M059J (cell line): ENCODE results near the gene PLD5. TPM values are rescaled to one million over a fixed set of nuclear protein-coding genes. Genes with fewer than 3 reads are reported as not detected.
A peak's percentile ranks its signal among the peaks of the same experiment; 100 is the strongest.
"Not testable (repeated sequence)": the region's sequence is repeated elsewhere in the genome, so short reads cannot be mapped to it uniquely, and the experiment has no call there.

Experiments
- DNase-seq: peaks from one replicate; pipeline ENCODE4 v3.0.0-alpha.2; 2012; ENCODE audit warnings: low read depth
- total RNA-seq: library from RNA; depleted of rRNA; stranded (reverse); fragments of >200 nt; shearing (Covaris generic); gene quantifications from 2 replicates; pipeline ENCODE4 v1.2.3, GENCODE V29; 2014

The PLD5 gene
- total RNA-seq, 1 experiment from 2014 or later, result not detected

DNA sequence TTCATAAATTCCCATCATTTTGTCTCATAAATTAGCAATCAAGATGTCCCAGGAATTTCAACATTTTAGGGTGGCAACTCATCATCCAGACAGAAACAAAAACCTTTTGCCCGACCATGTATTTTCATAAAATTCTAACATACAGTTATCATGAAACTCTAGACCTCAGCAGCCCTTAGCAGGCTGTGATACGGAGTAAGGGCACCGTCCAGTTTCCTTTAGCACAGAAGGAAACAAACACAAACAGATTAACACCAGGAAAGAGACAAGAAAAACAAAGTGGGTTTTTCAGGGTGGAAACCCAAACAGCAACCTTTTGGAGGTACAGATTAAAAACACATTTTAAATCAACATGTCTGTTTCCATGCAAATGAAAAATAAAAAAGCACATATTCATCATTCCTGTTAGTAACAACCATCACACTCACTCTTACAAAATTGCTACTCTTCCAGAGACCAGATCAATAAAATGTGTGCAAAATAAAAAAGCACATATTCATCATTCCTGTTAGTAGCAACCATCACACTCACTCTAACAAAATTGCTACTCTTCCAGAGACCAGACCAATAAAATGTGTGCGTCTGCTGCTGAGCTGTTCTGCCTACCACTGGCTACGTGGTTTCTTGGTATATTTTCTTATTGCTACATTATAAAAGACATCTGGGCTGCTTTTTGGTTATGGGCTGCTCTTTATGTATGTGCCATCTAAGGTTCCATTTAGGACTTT, 241.6 kb downstream of the PLD5 start:
- not testable (repeated sequence) for DNase-seq

GRCh38 chr1:242278406-242278805, 246.1 kb downstream of the PLD5 start:
- DNase-seq, result not testable (repeated sequence)

DNA sequence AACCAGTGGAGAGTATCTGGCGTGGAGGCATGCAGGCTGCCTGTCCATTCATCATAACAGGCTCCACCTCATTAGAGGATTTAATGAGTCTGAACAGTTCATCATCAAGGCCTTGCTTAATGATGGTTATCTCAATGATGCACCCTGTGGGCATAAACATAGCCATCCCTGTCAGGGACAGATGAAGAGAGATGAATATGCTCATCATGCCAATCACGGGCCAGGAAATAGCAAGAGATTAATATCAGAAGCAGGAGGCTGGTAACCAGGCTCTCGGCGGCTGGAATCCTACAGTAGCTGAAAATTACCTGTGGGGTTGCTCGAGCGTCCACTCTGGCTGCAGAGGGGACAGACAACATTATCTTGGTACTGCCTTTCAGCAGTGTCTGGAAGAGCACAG, 247.7 kb downstream of the PLD5 start:
- not testable (repeated sequence) for DNase-seq

DNA sequence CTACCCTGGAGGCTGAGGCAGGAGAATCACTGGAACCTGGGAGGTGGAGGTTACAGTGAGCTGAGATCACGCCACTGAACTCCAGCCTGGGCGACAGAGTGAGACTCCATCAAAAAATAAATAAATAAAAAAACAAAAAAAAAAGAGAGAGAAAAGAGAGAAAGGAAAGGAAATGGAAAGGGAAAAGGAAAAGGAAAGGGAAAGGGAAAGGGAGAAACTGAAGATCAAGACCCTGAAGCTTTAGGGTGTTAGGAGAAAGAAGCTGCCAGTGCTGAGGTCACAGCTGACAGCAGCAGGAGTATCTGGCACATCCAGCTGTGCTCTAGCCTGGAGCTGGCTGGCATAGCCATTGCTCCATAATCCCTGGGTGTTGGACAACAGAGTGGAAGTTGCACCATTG, 257.5 kb downstream of the PLD5 start:
- DNase-seq, result not testable (repeated sequence)

DNA sequence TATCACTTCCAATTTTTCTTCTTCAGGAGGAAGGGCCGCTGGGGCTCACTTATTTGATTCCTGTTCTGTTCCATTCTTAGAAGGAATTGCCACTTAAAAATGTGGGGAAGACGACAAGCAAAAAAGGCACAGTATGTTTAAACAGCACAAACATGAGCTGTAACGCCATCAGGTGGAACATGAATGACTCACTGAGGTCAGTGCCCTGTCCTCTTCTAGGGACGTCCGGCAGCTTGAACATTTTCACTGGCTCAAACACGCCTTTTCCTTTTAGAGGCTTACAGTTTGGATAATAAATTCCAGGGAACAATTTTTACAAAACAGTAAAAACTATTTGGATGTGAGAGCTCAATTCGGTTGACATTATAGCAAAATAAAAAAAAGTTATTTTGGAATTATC, 260.1 kb downstream of the PLD5 start:
- DNase-seq, result not testable (repeated sequence)

DNA sequence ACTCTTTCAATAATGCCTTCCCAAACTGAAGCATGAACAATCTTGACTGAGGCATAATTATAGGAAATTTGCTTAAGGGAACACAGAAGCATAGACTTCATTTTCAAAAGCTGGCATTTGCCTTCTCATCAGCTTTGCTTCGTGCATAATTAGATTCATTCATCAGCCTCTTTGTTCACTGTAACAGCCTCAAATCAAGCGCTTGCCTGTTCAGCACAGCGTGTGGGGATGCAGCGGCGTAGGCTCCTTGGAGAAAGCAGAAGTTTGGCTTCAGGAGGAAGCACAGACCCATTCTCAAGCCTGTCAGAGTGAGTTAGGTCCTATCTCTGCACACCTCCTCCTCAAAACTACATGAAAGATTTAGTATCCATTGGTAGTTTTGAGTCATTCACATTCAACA, 279.2 kb downstream of the PLD5 start:
- no peak for DNase-seq

GRCh38 chr1:242243472-242243871, 281.0 kb downstream of the PLD5 start:
- DNase-seq, result peak; percentile 8

DNA sequence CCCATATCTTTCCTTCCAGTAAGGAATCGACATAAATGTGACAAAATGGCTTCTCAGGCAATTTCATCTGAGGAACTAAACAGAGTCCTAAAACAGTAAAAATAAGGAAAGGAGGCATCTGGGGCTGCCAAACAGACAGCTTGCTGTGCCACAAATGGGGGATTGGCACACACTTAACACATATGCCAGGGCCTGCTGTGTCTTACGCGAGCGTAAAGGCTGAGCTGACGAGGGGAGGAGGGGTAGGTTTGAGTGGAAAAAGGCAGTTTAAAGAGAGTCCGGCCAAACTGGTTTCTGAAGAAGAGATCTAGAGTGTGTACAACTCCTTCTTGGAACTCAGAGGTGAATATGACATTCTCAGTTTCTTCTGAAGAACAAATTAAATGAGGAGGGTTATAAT, 281.5 kb downstream of the PLD5 start:
- DNase-seq, result no peak

- no peak for DNase-seq
Observed at GRCh38 chr1:242241936-242242335, 282.6 kb downstream of the PLD5 start.

DNA sequence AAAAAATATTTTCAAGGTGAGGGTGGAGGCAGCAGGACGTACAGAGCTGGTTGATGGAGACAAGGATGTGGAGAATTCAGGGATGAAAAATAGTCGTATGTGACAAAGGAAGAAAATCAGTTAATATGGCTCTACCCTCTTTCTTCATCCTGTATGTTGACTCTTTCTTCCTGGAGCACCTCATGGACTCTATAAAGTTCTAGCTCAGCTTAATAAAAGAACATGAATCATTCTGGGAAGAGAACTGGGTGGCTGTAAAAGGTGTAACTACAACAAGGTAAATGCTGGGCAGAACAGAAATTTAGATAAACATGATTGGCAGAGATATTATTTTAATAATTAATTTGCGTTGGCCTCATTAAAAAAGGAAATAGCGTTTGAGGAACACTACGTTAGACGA, 283.8 kb downstream of the PLD5 start:
- DNase-seq, result no peak

DNA sequence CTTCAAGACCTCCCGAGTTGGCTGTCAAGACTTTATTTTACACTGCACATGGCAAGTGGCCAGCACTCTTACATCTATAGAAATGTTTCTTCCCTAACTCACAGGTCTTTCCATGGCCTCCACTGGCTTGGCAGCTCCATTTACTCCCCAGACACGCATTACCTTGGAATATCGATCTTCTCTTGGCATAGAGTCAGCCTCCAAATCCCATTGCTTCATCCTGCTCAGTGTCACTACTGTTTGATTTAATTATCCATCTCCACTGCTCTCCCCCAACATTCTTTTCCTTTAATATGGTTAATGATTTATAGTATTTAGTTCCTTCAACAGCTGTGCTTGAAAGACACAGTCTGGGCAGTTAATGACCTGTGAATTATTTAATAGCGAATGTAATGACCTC, 284.4 kb downstream of the PLD5 start:
- no peak for DNase-seq

GRCh38 chr1:242239398-242239797, 285.1 kb downstream of the PLD5 start:
- DNase-seq, result no peak

DNA sequence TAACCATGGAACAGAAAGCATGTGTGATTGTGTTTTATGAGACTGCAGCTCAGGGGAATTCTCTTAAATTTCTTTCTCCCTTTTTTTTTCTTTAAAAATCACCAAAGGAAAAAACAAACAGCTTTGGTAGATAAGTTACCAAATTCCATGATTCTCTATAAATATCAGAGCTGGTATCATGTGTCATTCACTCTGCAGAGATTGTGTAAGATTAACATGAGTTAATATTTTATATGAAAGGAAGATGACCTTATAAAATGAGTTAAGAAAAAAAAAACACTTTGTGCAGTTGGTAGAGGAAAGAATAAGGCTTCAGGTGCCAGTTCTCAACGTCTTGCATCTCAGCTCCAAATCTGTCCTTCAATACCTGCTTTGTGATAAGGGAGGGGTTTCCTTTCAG, 287.4 kb downstream of the PLD5 start:
- DNase-seq, result no peak

DNA sequence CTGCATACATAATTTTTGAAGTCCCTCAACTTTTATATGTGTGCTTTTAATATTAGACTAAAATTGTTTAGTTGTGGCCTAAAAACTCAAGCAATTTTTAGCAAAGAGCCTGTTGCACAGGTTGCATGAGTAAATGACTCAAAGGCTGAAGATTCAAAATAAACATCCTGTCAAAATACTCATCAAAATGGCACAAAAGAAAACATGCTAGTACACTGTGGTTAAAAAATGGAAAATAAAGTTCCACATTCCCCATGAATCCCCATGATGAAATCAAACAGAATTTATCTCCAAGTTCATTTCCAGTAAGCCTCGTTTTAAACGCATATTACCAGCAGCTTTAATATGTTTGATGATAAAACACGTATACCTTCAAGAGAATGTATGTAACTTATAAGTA, 295.5 kb downstream of the PLD5 start:
- no peak for DNase-seq

- no peak for DNase-seq
Observed at GRCh38 chr1:242225767-242226573, 298.5 kb downstream of the PLD5 start.

- not testable (repeated sequence) for DNase-seq
Observed at GRCh38 chr1:242224878-242225766, 299.4 kb downstream of the PLD5 start.

DNA sequence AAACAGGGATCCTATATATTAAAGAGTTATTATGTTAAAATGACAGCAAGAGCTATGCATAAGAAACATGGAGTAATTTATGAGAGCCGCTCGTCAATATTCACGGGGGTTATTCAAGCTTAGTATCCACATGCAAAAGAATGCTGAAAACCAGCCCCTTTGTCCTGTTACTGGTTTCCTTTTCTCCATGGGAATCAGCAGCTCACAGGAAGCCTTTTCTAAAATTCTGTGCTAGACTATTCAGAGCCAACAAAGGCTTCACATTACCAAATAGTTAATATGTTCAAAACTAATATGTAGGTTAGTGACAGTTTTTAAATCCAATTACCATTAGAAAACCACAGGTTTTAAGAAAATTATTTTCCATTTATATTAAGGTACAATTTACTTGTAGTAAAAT, 300.0 kb downstream of the PLD5 start:
- no peak for DNase-seq

DNA sequence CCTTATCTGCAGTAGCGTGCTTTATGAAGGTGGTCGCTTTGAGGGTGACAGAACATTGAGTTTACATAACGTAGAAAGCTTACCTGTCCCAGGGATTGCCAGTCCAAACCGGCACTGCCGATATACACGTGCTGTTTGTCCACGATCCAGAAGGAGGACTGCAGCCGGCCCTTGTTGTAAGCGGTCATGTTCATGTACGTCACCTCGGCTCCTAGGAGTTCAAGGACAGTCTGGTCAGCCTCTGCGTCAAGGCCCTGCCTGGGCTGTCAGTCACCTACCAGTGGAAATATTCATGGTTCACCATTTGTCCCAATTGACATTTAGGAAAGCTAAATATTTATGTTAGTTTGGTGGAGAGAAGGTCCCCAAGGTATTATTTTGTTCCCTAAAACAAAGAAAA, 304.6 kb downstream of the PLD5 start:
- no peak for DNase-seq

DNA sequence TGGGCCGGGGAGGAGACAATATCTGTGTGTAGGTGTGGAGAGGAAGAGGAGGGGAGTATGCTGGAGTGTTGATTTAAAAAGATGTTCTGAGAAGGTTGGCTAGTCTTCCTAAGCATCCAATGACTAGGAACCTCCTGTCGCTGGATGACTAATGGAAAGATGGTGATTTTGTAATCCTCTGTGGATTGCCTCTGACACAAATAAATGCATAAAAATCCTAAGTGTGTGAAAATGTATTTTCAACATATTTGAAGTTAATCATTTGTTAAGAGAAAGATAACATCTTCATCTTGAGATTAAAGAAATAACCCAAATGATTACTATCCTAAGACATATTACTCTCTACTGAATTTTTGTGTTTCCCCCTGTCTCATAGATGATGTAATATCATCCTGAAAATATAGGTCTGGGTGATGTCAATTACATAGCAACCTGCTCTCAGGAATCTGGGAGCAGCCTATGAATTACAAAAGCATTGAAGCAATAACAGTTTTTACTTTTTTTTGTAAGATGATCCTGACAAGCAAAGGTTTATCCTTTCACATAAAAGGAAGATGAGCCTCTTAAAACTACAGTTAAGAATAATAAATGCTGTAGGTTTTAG, 305.1 kb downstream of the PLD5 start:
- no peak for DNase-seq

GRCh38 chr1:242216368-242216767, 308.1 kb downstream of the PLD5 start:
- no peak for DNase-seq

GRCh38 chr1:242214455-242214854, 310.0 kb downstream of the PLD5 start:
- not testable (repeated sequence) for DNase-seq

DNA sequence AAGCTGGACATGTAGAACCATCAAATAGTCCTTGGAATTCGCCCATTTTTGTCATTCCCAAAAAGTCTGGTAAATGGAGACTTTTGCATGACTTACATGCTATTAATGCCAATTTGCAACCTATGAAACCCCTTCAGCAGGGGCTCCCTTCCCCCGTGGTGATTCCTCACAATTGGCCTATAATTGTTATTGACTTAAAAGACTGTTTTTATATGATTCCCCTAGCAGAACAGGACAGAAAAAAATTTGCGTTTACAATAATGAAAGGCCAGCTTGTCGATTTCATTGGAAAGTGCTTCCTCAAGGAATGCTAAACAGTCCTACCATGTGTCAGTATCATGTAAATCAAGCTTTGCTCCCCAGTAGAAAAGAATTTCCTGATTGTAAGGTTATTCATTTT, 311.5 kb downstream of the PLD5 start:
- DNase-seq, result not testable (repeated sequence)
